Measurements from ENCODE around the gene SFRP5. TPM values are rescaled to one million over a fixed set of nuclear protein-coding genes. Genes with fewer than 3 reads are reported as not detected.

SFRP5 gene
- total and polyA plus RNA-seq, 4 donors = 3.6 to 15.1 (median 6.5) TPM

DNA sequence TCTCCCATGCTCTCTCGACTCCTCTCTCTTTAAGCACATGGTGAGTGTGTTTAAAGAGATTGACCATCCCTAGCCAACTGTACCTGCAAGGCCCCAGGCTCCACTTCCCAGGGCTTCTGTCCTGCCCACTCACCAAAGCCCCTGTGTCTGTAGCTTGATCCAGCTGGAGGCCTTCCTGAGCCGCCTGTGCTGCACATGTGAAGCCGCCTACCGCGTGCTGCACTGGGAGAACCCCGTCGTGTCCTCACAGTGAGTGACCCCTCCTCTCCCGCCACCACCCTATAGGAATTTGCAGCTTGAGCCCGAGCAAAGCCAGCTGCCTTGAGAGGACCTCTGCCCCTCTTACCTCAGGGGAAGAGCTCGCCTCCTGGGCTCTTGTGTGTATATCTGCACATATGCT lies 23.7 kb downstream of the SFRP5 start:
- 89% methylated on average over 10 of the region's 10 CpGs for WGBS
- DNase-seq (ENCODE audit: low spot score) = peak; percentile 33
- no peaks in the 10 kb centered on the region for H3K27me3 ChIP-seq (ENCODE audit: control insufficient read depth in 4 of 4, insufficient read depth in 4 of 4, low read length in 3 of 4)

GRCh38 chr10:97747573-97747972 lies 24.2 kb downstream of the SFRP5 start:
- no peak for TF ChIP-seq FOXA2 (IDR thresholded peaks at IDR 0.05)
- TF ChIP-seq, protein P1, sequence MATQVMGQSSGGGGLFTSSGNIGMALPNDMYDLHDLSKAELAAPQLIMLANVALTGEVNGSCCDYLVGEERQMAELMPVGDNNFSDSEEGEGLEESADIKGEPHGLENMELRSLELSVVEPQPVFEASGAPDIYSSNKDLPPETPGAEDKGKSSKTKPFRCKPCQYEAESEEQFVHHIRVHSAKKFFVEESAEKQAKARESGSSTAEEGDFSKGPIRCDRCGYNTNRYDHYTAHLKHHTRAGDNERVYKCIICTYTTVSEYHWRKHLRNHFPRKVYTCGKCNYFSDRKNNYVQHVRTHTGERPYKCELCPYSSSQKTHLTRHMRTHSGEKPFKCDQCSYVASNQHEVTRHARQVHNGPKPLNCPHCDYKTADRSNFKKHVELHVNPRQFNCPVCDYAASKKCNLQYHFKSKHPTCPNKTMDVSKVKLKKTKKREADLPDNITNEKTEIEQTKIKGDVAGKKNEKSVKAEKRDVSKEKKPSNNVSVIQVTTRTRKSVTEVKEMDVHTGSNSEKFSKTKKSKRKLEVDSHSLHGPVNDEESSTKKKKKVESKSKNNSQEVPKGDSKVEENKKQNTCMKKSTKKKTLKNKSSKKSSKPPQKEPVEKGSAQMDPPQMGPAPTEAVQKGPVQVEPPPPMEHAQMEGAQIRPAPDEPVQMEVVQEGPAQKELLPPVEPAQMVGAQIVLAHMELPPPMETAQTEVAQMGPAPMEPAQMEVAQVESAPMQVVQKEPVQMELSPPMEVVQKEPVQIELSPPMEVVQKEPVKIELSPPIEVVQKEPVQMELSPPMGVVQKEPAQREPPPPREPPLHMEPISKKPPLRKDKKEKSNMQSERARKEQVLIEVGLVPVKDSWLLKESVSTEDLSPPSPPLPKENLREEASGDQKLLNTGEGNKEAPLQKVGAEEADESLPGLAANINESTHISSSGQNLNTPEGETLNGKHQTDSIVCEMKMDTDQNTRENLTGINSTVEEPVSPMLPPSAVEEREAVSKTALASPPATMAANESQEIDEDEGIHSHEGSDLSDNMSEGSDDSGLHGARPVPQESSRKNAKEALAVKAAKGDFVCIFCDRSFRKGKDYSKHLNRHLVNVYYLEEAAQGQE (IDR thresholded peaks at IDR 0.05) = no peak
- TF ChIP-seq, protein P2, sequence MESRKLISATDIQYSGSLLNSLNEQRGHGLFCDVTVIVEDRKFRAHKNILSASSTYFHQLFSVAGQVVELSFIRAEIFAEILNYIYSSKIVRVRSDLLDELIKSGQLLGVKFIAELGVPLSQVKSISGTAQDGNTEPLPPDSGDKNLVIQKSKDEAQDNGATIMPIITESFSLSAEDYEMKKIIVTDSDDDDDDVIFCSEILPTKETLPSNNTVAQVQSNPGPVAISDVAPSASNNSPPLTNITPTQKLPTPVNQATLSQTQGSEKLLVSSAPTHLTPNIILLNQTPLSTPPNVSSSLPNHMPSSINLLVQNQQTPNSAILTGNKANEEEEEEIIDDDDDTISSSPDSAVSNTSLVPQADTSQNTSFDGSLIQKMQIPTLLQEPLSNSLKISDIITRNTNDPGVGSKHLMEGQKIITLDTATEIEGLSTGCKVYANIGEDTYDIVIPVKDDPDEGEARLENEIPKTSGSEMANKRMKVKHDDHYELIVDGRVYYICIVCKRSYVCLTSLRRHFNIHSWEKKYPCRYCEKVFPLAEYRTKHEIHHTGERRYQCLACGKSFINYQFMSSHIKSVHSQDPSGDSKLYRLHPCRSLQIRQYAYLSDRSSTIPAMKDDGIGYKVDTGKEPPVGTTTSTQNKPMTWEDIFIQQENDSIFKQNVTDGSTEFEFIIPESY (IDR thresholded peaks at IDR 0.05) = no peak
- no peak for TF ChIP-seq GABPA (IDR thresholded peaks at IDR 0.05 in 1 of 2, conservative IDR thresholded peaks at IDR 0.05 in 1 of 2)
- TF ChIP-seq, protein P3, sequence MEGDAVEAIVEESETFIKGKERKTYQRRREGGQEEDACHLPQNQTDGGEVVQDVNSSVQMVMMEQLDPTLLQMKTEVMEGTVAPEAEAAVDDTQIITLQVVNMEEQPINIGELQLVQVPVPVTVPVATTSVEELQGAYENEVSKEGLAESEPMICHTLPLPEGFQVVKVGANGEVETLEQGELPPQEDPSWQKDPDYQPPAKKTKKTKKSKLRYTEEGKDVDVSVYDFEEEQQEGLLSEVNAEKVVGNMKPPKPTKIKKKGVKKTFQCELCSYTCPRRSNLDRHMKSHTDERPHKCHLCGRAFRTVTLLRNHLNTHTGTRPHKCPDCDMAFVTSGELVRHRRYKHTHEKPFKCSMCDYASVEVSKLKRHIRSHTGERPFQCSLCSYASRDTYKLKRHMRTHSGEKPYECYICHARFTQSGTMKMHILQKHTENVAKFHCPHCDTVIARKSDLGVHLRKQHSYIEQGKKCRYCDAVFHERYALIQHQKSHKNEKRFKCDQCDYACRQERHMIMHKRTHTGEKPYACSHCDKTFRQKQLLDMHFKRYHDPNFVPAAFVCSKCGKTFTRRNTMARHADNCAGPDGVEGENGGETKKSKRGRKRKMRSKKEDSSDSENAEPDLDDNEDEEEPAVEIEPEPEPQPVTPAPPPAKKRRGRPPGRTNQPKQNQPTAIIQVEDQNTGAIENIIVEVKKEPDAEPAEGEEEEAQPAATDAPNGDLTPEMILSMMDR (IDR thresholded peaks at IDR 0.05; ENCODE audit: low read depth, low read length, missing input control) = no peak
- TF ChIP-seq ATF3 (IDR thresholded peaks at IDR 0.05) = no peak
- TF ChIP-seq RXRA (IDR thresholded peaks at IDR 0.05) = no peak
- TF ChIP-seq JUND (IDR thresholded peaks at IDR 0.05) = no peak
- Histone ChIP-seq H3K9ac (ENCODE audit: low read depth in 1 of 2, low read length in 2 of 2) (no peak overlapping the region), H3K27me3 (ENCODE audit: control insufficient read depth in 4 of 4, insufficient read depth in 4 of 4, low read length in 3 of 4) (no peaks in the 10 kb centered on the region), H3K4me1 (ENCODE audit: control insufficient read depth in 4 of 4, insufficient read depth in 4 of 4, low read length in 3 of 4) (peaks cover 0 to 3% (median 0%) of the 10 kb centered on the region in 4 donors), H3K36me3 (ENCODE audit: control insufficient read depth in 4 of 4, insufficient read depth in 3 of 4, low read depth in 1 of 4, low read length in 3 of 4) (peaks cover 20 to 80% (median 64%) of the 10 kb centered on the region in 4 donors), H3K9me3 (ENCODE audit: control insufficient read depth in 4 of 4, low read length in 3 of 4) (no peaks in the 10 kb centered on the region), H3K4me3 (ENCODE audit: low read depth in 1 of 3, low read length in 3 of 3) (no peak overlapping the region), H3K27ac (ENCODE audit: low read depth in 1 of 2, low read length in 2 of 2) (no peak overlapping the region)
- DNase-seq (ENCODE audit: low spot score) = no peak
- 94% methylated on average over 1 of the region's 1 CpG for WGBS

More for the DNA sequence above, 23.7 kb downstream of the SFRP5 start:
- TF ChIP-seq EGR1 (IDR thresholded peaks at IDR 0.05; ENCODE audit: low read depth in 2 of 2) (no peak), NR2F2 (IDR thresholded peaks at IDR 0.05) (no peak), YY1 (IDR thresholded peaks at IDR 0.05) (no peak), SP1 (IDR thresholded peaks at IDR 0.05) (no peak), TAF1 (conservative IDR thresholded peaks at IDR 0.05) (no peak), HNF4G (IDR thresholded peaks at IDR 0.05) (no peak), JUND (IDR thresholded peaks at IDR 0.05) (no peak), GABPA (IDR thresholded peaks at IDR 0.05 in 1 of 2, conservative IDR thresholded peaks at IDR 0.05 in 1 of 2) (no peak), ATF3 (IDR thresholded peaks at IDR 0.05) (no peak), RXRA (IDR thresholded peaks at IDR 0.05) (no peak), RAD21 (IDR thresholded peaks at IDR 0.05) (no peak)
- TF ChIP-seq, protein P2 (IDR thresholded peaks at IDR 0.05) = no peak
- TF ChIP-seq, protein P3 (IDR thresholded peaks at IDR 0.05; ENCODE audit: low read depth, low read length, missing input control) = no peak
- Histone ChIP-seq H3K4me3 (ENCODE audit: low read depth in 1 of 3, low read length in 3 of 3) (no peak overlapping the region), H3K9me3 (ENCODE audit: control insufficient read depth in 4 of 4, low read length in 3 of 4) (no peaks in the 10 kb centered on the region), H3K4me1 (ENCODE audit: control insufficient read depth in 4 of 4, insufficient read depth in 4 of 4, low read length in 3 of 4) (peaks cover 0 to 3% (median 0%) of the 10 kb centered on the region in 4 donors), H3K9ac (ENCODE audit: low read depth in 1 of 2, low read length in 2 of 2) (no peak overlapping the region), H3K36me3 (ENCODE audit: control insufficient read depth in 4 of 4, insufficient read depth in 3 of 4, low read depth in 1 of 4, low read length in 3 of 4) (peaks cover 20 to 80% (median 62%) of the 10 kb centered on the region in 4 donors), H3K27ac (ENCODE audit: low read depth in 1 of 2, low read length in 2 of 2) (no peak overlapping the region)
